Hippocampal formation (tissue), 2 donors: ENCODE results near the gene PLVAP.
A peak's percentile ranks its signal among the peaks of the same experiment; 100 is the strongest.

ENCODE experiments used
- DNase-seq, 2 donors: peaks; one replicate each; lab custom pipeline; 2025; lab: John Stamatoyannopoulos, UW

The PLVAP gene

GRCh38 chr19:17376935-17377600 is at the start of gene PLVAP:
Gene PLVAP, minus strand, starts transcription at chr19:17377342. Its CDS starts 54 bp downstream, at chr19:17377288.
- DNase-seq: no peak

DNA sequence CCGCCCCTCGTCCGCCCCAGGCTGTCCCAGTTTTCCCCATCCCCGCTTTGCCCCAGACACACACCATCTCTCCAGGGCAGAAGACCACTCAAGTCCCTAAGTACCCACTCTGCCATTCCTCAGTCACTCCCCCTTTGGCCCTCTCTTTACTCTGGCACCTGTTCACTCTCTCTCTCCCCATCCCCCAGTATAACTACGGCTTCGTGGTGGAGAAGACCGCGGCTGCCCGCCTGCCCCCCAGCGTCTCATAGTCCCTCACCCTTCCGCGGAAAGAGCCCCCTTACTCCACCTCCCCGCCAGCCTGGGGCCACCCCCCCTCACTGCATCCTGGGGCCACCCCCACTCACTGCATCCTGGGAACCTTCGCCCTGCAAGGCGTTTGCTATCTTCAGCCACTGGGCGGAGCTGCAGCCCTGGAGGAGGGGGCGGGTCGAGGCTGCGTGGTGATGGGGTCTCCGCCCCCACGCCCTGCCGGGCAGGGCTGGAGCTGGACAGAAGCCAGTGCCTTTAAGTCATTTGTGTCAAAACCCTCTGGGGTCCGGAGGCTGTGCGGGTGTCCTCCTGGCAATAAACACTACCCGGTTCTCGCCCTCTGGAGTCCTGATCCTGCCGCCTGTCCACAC is 47.7 kb upstream of the PLVAP start:
- DNase-seq: no peak

DNA sequence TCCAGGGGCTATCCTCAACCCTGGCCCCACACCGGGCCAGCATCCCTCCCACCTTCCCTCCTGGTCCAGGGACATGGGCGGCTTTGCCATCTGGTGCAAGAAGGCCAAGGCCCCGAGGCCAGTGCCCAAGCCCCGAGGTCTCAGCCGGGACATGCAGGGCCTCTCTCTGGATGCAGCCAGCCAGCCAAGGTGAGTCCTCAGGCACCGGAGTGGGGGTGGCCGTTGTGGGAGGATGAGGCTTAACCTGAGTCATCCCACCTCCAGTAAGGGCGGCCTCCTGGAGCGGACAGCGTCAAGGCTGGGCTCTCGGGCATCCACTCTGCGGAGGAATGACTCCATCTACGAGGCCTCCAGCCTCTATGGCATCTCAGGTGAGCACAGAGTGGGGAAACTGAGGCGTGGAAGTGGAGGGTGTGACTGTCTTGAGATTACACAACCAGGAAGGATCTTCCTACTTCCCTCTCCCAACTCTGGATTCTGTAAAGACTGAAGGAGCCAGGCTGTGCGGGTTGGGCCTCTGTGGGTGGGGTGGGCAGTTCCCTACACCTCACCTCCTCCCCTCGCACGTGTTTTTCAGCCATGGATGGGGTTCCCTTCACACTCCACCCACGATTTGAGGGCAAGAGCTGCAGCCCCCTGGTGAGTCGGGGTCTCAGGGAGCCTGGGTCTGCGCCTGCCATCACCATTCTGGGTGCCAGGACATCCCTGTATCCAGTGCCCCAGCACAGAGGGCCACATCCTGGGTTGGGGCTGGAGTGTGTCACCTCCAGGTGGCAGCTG is 46.5 kb upstream of the PLVAP start:
- no peak for DNase-seq

- no peak for DNase-seq
These were observed 44.8 kb upstream of the PLVAP start for GRCh38 chr19:17421942-17422341.

DNA sequence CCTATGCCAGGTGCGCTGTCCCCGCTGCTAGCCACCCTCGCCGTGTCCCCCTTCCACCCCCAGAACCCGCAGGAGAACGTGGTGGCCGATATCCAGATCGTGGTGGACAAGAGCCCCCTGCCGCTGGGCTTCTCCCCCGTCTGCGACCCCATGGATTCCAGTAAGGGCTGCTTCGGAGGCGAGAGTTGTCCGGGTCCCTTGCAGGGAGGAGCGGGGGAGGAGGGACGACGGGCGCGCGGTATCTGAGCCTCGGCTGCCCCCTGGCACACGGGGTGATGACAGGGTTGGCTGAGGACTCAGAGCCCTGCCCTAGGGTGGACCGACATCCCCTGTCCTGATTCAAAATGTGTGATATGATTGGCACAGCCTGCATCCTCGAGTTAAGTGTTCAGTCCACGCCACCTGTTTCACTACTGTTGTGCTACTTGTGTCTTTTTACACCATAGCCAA is 43.4 kb upstream of the PLVAP start:
- no peak for DNase-seq

- peak; percentile 96 to 97 for DNase-seq
These were observed 42.7 kb upstream of the PLVAP start, which contains the start of gene MVB12A for GRCh38 chr19:17419621-17420474. Gene MVB12A, plus strand, starts transcription at chr19:17420047. Its CDS starts 89 bp downstream, at chr19:17420136.

GRCh38 chr19:17419154-17419620 is 42.0 kb upstream of the PLVAP start:
- no peak for DNase-seq

- DNase-seq: no peak
These were observed 41.6 kb upstream of the PLVAP start for GRCh38 chr19:17418710-17419109.

- no peak for DNase-seq
These were observed 38.0 kb upstream of the PLVAP start for GRCh38 chr19:17415121-17415520.

DNA sequence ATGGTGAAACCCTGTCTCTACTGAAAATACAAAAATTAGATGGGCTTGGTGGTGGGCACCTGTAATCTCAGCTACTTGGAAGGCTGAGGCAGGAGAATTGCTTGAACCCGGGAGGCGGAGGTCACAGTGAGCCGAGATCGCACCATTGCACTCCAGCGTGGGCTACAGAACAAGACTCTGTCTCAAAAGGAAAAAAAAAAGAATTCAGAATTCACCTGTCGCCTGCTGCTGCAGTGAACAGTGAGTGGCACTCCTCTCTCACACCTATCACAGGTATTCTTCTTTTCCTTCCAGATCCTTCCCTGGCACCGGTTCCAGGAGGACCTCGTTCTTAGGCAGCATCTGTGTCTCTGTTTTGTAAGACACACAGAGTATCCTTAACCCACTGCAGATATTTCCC is 37.0 kb upstream of the PLVAP start:
- DNase-seq: no peak

DNA sequence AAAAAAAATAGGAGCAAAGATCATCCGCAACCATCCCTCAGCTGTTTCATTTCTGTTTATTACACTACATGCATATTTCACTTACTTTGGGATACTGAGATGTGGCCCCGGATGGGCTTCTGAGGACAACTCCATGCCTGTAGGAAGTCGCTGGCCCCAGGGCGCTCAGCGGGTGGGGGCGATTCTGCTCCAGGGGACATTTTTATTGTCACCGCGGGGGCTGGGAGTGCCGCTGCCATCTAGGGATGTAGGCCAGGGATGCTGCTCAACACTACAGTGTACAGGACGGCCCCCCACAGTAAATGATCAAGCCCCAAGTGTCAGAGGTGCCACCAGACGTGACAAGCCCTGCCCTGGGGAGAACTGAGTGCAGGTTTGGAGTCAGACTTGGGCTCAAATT is 34.7 kb upstream of the PLVAP start:
- no peak for DNase-seq

GRCh38 chr19:17409990-17410389 is 32.8 kb upstream of the PLVAP start:
- no peak for DNase-seq

DNA sequence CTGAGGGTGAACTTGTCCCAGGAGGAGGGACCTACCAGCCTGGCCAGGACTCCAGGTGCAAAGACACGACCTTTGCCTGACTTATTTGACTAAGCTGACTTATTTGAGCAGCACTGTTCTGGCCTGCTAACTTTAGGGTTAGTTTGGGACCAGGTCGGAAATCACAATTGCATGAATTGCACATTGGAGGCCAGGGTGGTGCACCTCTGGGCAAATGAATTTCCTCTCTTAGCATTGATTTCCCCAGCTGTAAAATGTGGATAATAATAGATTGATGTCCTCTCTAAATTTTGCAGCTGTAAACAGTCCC is 29.7 kb upstream of the PLVAP start:
- DNase-seq: no peak

DNA sequence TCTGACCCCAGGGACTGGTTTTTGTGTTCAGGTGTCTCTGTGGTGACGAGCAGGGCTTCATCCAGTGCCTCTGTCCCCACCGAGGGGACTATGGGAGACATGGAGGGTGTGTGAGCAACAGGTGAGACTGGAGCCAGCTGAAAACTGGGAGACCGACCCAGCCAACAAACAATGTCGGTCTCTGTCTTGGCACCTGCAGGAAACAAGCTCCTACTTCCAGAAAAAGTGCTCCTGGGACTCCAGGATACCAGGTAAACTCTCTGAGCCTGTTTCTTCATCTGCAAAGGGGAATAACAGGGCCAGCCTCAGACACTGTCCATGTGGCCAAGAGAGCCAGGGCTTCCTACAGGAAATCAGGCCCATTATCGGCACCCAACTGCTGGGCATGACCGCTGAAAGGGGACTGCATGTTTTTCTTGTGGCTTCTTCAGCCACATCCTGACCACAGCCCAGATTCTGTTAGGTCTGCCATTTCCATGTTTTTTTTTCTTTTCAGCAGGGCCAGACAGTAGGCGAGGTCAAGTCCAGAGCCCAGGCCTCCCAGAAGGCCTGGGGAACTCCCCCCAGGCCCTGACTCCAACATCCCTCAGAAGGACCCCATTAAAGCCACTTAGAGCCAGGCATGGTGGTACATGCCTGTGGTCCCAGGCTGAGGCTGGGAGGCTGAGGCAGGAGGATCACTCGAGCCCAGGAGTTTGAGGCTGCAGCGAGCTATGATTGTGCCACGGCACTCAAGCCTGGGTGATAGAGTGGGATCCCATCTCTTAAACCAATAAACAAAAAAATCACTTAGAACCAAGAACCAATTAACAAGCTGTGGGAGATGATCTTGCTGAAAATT is 29.1 kb upstream of the PLVAP start:
- peak in 1 of 2 donors; percentile 19 for DNase-seq

DNA sequence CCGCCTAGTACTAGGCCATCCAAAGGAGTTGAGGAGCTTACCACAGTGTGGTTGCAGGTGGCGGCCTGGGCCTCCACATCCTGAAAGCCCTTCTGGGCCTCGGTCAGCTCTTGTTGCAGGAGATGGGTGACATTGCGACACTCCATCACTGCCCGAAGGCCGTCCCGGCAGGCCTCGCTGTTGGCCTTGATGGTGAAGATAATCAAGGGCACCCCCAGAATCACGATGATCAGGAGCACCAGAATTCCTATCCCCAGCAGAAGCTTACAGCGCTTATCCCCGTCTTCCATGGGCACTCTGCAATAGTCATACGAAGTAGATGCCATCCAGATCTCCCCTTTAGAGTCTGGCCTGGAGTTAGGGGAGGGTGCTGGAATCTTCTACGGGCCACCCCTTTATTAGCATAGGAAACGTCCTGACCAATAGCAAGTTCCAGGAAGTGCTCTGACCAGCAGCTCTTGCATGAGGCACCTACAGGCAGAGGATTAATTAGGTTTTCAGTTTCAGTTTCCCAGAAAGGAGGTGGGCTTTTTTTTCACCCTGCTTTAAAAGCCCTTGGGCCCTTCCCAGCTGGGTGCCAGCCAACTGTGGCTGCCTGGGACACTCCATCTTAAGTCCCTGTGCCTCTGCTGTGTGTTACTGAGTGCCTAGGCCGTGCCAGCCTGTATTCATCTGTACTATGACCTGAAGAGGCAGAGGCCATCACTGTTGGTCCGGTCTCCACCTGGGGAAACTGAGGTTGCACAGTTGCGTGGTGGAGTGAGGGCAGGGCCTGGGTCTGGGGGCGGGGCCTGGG is 28.3 kb upstream of the PLVAP start, which contains the start of gene BST2:
TSS of gene BST2 (minus strand) at position 381 of the 796 bp plus-strand sequence. CDS start at position 326, 55 bp downstream.
- peak; percentile 12 to 19 for DNase-seq

DNA sequence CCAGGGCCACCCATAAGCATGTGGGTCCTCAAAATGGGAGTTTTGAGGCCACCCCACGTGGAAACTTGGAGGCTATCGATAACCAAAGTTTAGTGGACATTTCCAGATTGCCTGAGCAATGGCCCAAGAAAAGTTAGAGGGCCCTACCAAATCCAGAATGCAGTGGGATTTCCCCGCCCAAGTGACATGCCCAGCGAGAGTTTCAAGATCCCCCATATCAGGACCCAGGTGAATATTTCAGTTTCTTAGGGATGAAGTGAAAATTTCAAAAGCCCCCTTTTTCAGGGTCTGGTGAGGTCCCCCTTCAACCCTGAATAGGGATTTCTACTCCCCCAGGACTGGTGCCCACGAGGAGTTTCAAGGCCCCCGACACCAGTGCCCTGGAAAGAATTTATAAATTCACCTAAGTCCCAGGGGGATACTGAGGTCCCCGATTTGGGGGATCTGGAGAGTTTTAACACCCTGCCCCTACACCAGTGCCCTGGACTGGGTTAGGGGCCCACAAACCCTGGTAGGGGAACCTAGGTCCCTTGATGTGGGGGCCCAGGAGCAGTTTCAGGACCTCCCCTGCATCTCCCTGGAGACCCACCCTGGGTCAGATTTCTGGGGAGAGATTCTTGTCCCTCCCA is 27.6 kb upstream of the PLVAP start:
- no peak for DNase-seq

DNA sequence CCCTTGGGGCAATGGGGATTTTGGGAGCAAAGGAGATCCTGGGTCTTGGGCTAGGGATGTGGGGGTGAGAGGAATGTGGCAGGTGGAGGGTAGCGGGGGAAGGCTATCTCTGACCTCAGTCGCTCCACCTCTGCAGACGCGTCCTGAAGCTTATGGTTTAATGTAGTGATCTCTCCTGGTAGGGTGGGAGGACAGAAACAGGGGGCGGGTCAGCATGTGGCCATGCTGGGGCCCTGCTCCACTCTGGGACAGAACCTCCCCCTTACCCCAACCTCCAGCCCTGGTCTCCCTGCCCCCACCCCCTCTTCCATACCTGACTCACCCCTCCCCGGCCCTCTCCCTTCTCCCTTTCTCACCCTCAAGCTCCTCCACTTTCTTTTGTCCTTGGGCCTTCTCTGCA is 26.9 kb upstream of the PLVAP start:
- DNase-seq: no peak

- no peak for DNase-seq
These were observed 26.1 kb upstream of the PLVAP start for GRCh38 chr19:17402982-17403855.

GRCh38 chr19:17401628-17402027 is 24.5 kb upstream of the PLVAP start:
- no peak for DNase-seq
